Natural killer cell treated with Interleukin-12 subunit alpha and Interleukin-12 subunit beta and Interleukin-15 and Interleukin-18, amount 100 ng/mL, for 72 hours (primary cell): Measurements from ENCODE around the gene CMTM7. TPM values are rescaled to one million over a fixed set of nuclear protein-coding genes. Genes with fewer than 3 reads are reported as not detected.

ENCODE experiments used
- ATAC-seq, 2 donors: fragments of 150-1000 bp; cut with Tn5 transposase in 1 of 2; sonication (Bioruptor Pico), chemical (Tn5 transposase) in 1 of 2; 2 replicates each; pipeline ENCODE4 v1.10.0; 2021
- DNase-seq: peaks from one replicate; pipeline ENCODE4 v3.0.0; 2022; ENCODE audit warnings: low spot score
- H3K27ac Mint-ChIP-seq, 2 donors: 1 replicate in 1 of 2; 2 replicates in 1 of 2; pipeline ENCODE4 v1.8.0; 2022; ENCODE audit warnings: mixed read lengths in 2 of 2, mild to moderate bottlenecking in 1 of 2, moderate library complexity in 1 of 2
- H3K27me3 Mint-ChIP-seq, 2 donors: 1 replicate in 1 of 2; 2 replicates in 1 of 2; pipeline ENCODE4 v1.8.0; 2022; ENCODE audit warnings: mixed read lengths in 2 of 2
- H3K36me3 Mint-ChIP-seq: one replicate; pipeline ENCODE4 v1.8.0; 2022; ENCODE audit warnings: mixed read lengths
- H3K4me1 Mint-ChIP-seq, 2 donors: 1 replicate in 1 of 2; 2 replicates in 1 of 2; pipeline ENCODE4 v1.8.0; 2022; ENCODE audit warnings: low read depth in 2 of 2, mixed read lengths in 2 of 2, mild to moderate bottlenecking in 1 of 2
- H3K4me3 Mint-ChIP-seq: one replicate; pipeline ENCODE4 v1.8.0; 2022; ENCODE audit warnings: mixed read lengths
- H3K9me3 Mint-ChIP-seq: 2 replicates; pipeline ENCODE4 v1.8.0; 2022; ENCODE audit warnings: mixed read lengths
- total RNA-seq, 2 donors: library from RNA; stranded (reverse); gene quantifications; one replicate each; pipeline ENCODE4 v1.2.3, GENCODE V29; 2022

The CMTM7 gene
- total RNA-seq, 2 donors from 2014 or later: 17.5 to 34.5 TPM

DNA sequence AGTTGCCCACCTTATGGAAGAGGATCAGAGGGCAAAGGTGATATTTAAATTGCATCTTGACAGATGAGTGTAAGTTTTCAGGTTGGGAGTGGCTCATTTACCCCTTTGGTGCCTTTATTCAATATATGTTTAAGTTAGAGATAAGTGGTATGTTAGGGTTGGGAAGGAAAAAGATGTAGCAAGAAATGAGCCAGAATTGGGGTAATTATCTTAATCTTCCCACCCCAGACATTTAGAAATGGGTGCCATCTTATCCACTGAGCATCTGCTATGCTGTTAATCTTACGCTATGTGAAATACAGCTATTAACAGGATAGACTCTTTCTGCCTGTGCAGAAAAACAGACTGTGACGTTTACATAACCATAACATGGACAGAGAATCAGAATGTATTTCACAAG lies 6.3 kb downstream of the CMTM7 start:
- Mint-ChIP-seq H3K9me3 (no peaks in the 10 kb centered on the region), H3K27me3 (no peaks in the 10 kb centered on the region), H3K4me1 (peaks cover 43 to 54% of the 10 kb centered on the region in 2 donors), H3K36me3 (no peaks in the 10 kb centered on the region), H3K4me3 (no peak overlapping the region), H3K27ac (peak overlapping the region in 1 of 2 donors; percentile 38)
- ATAC-seq: no peak
- DNase-seq: no peak

DNA sequence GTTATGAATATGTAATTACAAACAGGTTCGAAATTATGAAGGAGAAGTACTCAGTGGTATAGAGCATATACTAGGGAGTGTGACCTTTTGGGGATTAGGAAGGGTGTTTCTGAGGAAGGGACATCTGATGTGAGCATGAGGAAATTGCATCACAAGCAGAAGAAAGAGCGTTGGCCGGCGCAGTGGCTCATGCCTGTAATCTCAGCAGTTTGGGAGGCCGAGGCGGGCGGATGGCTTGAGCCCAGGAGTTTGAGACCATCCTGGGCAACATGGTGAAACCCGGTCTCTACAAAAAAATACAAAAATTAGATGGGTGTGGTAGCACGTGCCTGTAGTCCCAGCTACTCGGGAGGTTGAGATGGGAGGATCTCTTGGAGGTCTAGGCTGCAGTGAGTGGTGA lies 6.9 kb downstream of the CMTM7 start:
- Mint-ChIP-seq H3K27me3 (no peaks in the 10 kb centered on the region), H3K4me3 (no peak overlapping the region), H3K27ac (peak overlapping the region; percentile 38 to 61), H3K36me3 (no peaks in the 10 kb centered on the region), H3K4me1 (peaks cover 42 to 48% of the 10 kb centered on the region in 2 donors), H3K9me3 (no peaks in the 10 kb centered on the region)
- ATAC-seq (no peak), DNase-seq (no peak)

DNA sequence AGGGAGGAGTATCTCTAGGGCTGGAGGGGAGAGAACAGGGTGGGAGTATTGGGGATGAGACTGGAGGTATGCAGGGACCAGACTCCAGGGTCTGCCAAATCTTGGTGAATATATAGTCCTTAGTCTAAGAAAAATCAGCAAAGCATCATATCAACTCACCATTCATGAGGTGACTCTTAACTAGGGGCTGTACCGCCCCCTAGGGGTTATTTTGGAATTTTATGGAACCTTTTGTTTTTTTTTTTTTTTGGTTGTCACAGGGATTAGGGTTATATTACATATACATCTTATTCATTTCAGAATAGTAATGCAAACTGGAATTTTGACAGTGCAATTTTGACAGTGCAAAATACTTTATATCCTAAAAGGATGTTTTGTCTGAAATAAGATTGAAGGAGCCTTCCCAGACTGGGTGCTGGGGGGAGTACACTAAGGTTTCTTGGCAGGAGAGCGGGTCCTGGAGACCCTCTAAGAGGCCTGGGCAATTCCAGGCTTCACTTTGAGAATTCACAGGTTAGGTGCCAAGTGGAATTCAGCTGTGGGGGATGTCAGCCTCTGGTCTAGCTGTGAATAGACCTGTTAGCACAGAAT lies 7.5 kb downstream of the CMTM7 start:
- no peaks in the 10 kb centered on the region for H3K9me3 Mint-ChIP-seq
- ATAC-seq: no peak
- DNase-seq: no peak
- no peaks in the 10 kb centered on the region for H3K36me3 Mint-ChIP-seq
- H3K27ac Mint-ChIP-seq: peak overlapping the region; percentile 38 to 61
- no peak overlapping the region for H3K4me3 Mint-ChIP-seq
- no peaks in the 10 kb centered on the region for H3K27me3 Mint-ChIP-seq
- peaks cover 42 to 45% of the 10 kb centered on the region in 2 donors for H3K4me1 Mint-ChIP-seq

GRCh38 chr3:32401126-32401525 lies 9.5 kb downstream of the CMTM7 start:
- peak overlapping the region; percentile 84 for H3K4me3 Mint-ChIP-seq
- DNase-seq: no peak
- peaks cover 34 to 38% of the 10 kb centered on the region in 2 donors for H3K4me1 Mint-ChIP-seq
- no peaks in the 10 kb centered on the region for H3K36me3 Mint-ChIP-seq
- H3K9me3 Mint-ChIP-seq: no peaks in the 10 kb centered on the region
- ATAC-seq: no peak
- no peaks in the 10 kb centered on the region for H3K27me3 Mint-ChIP-seq
- H3K27ac Mint-ChIP-seq: peak overlapping the region; percentile 81 to 96

DNA sequence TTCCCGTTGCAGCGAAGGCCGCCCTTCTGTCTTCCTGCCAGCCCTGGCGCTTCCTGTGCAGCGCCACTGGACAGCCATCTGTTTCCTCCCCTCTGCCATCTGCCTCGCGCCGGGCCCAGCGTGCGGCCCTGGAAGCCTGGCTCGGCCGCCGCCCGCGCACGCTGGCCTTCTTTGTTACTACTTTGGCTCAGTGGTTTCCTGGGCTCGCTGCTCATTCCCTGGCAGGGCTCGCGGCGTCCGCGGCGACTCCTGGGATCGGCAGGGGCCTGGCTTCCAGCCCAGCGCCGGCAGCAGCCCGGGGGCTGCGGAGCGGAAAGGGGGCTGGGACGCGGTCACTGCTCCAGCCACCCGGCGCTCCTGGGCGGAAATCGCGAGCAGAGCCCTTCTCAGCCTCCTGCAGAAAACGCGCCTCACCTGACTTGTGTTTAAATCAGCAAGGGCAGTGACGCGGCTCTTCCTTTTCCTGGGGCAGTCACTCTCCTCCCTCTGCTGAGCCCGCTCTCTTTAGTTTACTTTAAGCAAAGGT lies 10.0 kb downstream of the CMTM7 start:
- H3K4me3 Mint-ChIP-seq: peak overlapping the region; percentile 84
- peak overlapping the region; percentile 81 to 96 for H3K27ac Mint-ChIP-seq
- peaks cover 36% of the 10 kb centered on the region in 2 donors for H3K4me1 Mint-ChIP-seq
- DNase-seq: peak; percentile 68
- no peaks in the 10 kb centered on the region for H3K27me3 Mint-ChIP-seq
- H3K9me3 Mint-ChIP-seq: no peaks in the 10 kb centered on the region
- peak; percentile 83 to 85 for ATAC-seq
- no peaks in the 10 kb centered on the region for H3K36me3 Mint-ChIP-seq

DNA sequence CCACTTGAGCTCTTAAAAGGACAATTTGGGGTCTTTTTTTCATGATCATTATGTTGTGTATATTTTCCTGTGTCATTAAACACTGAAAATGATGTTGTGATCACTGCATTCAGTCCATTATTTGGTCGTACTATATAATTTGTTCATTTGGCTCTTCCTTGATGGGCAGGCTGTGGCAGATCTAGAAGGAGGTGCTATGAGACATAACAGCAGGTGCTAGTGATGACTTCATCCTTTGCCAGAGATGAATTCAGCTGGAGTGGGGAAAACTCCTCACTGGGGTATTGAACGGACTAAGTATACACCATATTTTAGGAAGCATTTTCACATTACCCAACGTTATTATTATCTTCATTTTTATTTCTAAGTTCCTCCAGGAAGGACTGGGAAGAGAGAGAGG lies 12.0 kb downstream of the CMTM7 start:
- Mint-ChIP-seq H3K27ac (peak overlapping the region in 1 of 2 donors; percentile 96), H3K27me3 (no peaks in the 10 kb centered on the region), H3K9me3 (no peaks in the 10 kb centered on the region), H3K4me1 (peaks cover 26 to 29% of the 10 kb centered on the region in 2 donors), H3K36me3 (no peaks in the 10 kb centered on the region), H3K4me3 (no peak overlapping the region)
- DNase-seq: peak; percentile 3
- ATAC-seq: no peak

GRCh38 chr3:32404714-32405113 lies 13.1 kb downstream of the CMTM7 start:
- Mint-ChIP-seq H3K36me3 (no peaks in the 10 kb centered on the region), H3K4me1 (peaks cover 24 to 25% of the 10 kb centered on the region in 2 donors), H3K9me3 (no peaks in the 10 kb centered on the region), H3K27me3 (no peaks in the 10 kb centered on the region), H3K27ac (no peak overlapping the region), H3K4me3 (no peak overlapping the region)
- ATAC-seq (no peak), DNase-seq (peak; percentile 29)

- H3K9me3 Mint-ChIP-seq: no peaks in the 10 kb centered on the region
- no peaks in the 10 kb centered on the region for H3K27me3 Mint-ChIP-seq
- DNase-seq (no peak), ATAC-seq (no peak)
- H3K4me3 Mint-ChIP-seq: no peak overlapping the region
- H3K36me3 Mint-ChIP-seq: no peaks in the 10 kb centered on the region
- peaks cover 24 to 27% of the 10 kb centered on the region in 2 donors for H3K4me1 Mint-ChIP-seq
- H3K27ac Mint-ChIP-seq: no peak overlapping the region
Observed at GRCh38 chr3:32405155-32405554, 13.5 kb downstream of the CMTM7 start.

- no peaks in the 10 kb centered on the region for H3K36me3 Mint-ChIP-seq
- DNase-seq: peak; percentile 1
- H3K27me3 Mint-ChIP-seq: no peaks in the 10 kb centered on the region
- H3K9me3 Mint-ChIP-seq: no peaks in the 10 kb centered on the region
- no peak for ATAC-seq
- no peak overlapping the region for H3K4me3 Mint-ChIP-seq
- peaks cover 20 to 24% of the 10 kb centered on the region in 2 donors for H3K4me1 Mint-ChIP-seq
- H3K27ac Mint-ChIP-seq: no peak overlapping the region
Observed at GRCh38 chr3:32405711-32406323, 14.2 kb downstream of the CMTM7 start.

DNA sequence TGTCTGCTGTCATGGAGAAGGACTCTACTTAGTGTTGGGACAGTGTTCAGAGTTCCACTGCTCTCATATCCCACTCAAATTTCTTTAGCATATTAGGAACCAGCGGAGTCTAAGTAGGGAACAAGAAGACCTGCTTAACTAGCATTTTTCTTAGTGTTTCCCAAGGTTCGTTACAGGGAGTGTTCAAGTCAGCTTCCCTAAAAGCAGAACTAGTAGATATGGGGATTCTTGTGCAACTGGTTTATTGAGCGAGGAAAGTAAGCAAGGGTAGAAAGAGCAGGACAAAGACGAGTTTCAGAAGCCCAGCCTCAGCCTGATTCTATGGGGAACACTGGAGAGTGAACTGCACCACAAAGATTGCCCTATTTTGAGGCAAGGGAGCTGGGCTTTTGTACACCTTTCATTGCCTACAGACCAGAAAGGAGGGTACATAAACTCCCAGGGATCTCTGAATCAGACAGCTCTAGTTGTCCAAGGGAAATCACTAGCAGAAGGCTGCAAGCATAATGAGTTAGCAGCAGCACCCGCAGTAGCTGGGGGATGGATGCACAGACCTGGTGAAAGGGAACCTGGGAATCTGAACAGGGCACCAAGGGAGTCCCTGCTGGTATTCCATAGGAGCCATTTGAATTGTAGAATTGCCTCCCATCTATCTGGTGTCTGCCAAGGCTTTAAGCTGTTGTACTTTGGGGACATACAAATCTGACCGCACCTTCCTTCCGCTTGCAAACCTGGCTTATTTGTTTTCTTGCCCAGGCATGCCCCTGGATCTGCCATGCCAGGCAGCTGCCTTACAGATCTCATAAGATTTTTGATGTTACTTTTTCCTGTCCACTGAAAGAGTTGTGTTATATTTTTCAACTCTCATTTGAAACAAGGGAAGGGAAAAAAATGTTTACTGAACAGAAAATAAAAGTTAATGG lies 15.1 kb downstream of the CMTM7 start:
- Mint-ChIP-seq H3K27me3 (no peaks in the 10 kb centered on the region), H3K4me1 (peaks cover 18 to 27% of the 10 kb centered on the region in 2 donors), H3K27ac (no peak overlapping the region), H3K9me3 (no peaks in the 10 kb centered on the region), H3K4me3 (no peak overlapping the region), H3K36me3 (no peaks in the 10 kb centered on the region)
- peak; percentile 15 for DNase-seq
- ATAC-seq: no peak

DNA sequence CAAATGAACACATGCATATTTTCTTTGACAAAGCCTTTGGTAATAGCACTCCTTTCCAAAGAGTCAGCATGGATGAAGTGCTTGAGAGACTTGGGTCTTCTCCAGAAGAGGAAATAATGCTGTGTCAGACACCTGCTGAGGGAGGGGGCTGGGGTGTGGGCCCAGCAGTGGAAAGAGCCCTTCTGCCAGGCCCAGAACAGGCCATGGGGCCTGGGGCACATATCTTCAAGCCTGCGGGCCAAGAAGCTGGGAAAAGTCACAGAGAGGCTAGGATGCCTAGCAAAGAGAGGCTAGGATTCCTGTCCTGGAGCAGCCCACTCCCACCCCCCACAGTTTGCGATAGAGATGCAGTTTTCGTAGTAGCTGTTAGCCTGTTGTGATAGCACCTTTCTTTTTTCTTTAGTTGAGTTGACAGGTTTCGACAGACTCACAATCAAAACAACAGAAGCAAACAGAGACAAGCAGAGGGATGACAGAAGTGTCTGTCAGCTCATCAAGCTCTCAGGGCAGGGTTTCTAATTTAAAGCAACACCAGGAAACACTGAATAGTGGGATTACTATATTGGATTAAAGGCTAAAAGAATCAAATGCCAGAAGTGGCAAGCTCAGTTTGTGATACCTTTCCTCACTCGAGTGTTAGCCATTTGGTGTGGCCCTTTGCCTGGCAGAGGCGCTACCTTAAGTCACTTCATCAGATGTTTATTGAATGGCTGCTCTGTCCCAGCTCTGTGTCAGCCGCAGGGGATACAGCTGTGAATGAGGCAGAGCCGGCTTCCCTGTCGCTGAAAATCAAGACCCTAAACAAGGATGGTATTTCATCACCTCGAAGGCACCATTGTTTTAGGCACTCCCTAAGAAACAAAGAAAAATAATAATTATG lies 19.0 kb downstream of the CMTM7 start:
- DNase-seq (peak; percentile 15), ATAC-seq (no peak)
- no peak overlapping the region for H3K4me3 Mint-ChIP-seq
- no peaks in the 10 kb centered on the region for H3K36me3 Mint-ChIP-seq
- peaks cover 25% of the 10 kb centered on the region in 2 donors for H3K4me1 Mint-ChIP-seq
- no peaks in the 10 kb centered on the region for H3K9me3 Mint-ChIP-seq
- H3K27me3 Mint-ChIP-seq: no peaks in the 10 kb centered on the region
- peak overlapping the region in 1 of 2 donors; percentile 10 for H3K27ac Mint-ChIP-seq

DNA sequence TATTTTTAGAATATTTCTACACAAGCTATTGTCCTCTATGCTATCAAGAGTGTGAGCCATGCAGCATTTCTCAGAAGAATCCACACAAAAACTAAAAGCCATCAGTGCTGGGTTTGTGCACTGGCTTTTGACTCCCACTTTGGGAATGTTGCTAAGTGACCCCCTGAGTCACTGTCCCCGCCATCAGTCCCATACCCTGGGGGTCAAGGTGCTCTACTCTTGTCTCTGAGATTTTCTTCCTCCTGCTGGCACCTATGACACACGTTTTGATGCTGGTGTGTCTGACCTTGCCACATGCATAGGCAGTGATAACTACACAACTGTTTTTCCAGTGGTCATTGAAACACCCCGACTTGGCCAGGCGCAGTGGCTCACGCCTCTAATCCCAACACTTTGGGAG lies 19.8 kb downstream of the CMTM7 start:
- DNase-seq (peak; percentile 28), ATAC-seq (no peak)
- Mint-ChIP-seq H3K9me3 (no peaks in the 10 kb centered on the region), H3K27ac (no peak overlapping the region), H3K4me1 (peaks cover 29 to 30% of the 10 kb centered on the region in 2 donors), H3K36me3 (no peaks in the 10 kb centered on the region), H3K4me3 (no peak overlapping the region), H3K27me3 (no peaks in the 10 kb centered on the region)

DNA sequence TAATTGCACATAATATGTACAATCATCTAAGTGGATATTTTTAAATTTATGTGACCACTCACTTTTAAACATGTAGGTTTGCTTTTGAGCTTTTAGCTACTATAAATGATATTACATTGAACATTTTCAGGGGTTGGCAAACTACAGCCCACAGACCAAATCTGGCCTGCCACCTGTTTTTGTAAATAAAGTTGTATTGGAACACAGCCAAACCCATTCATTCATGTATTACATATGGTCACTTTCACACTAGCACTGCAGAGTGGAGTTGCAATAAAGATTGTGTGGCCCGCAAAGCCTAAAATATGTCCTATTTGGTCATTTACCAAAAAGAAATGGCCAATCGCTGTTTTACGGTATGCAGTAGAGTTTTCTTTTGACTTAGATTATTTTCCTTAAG lies 21.2 kb downstream of the CMTM7 start:
- H3K27ac Mint-ChIP-seq: no peak overlapping the region
- no peaks in the 10 kb centered on the region for H3K36me3 Mint-ChIP-seq
- ATAC-seq (no peak), DNase-seq (no peak)
- peaks cover 27 to 30% of the 10 kb centered on the region in 2 donors for H3K4me1 Mint-ChIP-seq
- no peaks in the 10 kb centered on the region for H3K9me3 Mint-ChIP-seq
- H3K27me3 Mint-ChIP-seq: no peaks in the 10 kb centered on the region
- H3K4me3 Mint-ChIP-seq: no peak overlapping the region
